OCI-LY3 (cell line): ENCODE results near the gene MLF2.
"Not testable (repeated sequence)": the region's sequence is repeated elsewhere in the genome, so short reads cannot be mapped to it uniquely, and the experiment has no call there.

Experiments
- H2AFZ ChIP-seq: fragments of 200-600, 300-600 bp; shearing (Covaris generic); 2 replicates; pipeline ENCODE4 v1.6.0; 2014; ENCODE audit warnings: antibody characterized with exemption, low read depth, low read length
- H3K27ac ChIP-seq: fragments of 200-600, 300-600 bp; sonication (generic); 2 replicates; pipeline ENCODE4 v1.5.1; 2014; ENCODE audit warnings: mild to moderate bottlenecking, low read length, moderate library complexity, mixed read lengths
- H3K27me3 ChIP-seq: fragments of 200-600, 300-600 bp; sonication (generic); 2 replicates; pipeline ENCODE4 v1.6.1; 2014; ENCODE audit warnings: low read depth, low read length, mixed read lengths
- H3K36me3 ChIP-seq: fragments of 200-600, 300-600 bp; sonication (generic); replicated peaks from 2 replicates; pipeline ENCODE3; 2014; ENCODE audit warnings: low read depth, low read length, mixed read lengths
- H3K4me1 ChIP-seq: fragments of 300-600, 200-600 bp; sonication (generic); 2 replicates; pipeline ENCODE4 v1.6.1; 2014; ENCODE audit warnings: low read length, mixed read lengths
- H3K4me2 ChIP-seq: fragments of 200-600, 300-600 bp; sonication (generic); 2 replicates; pipeline ENCODE4 v1.6.1; 2014; ENCODE audit warnings: low read length, mixed read lengths
- H3K4me3 ChIP-seq: fragments of 300-600, 200-600 bp; sonication (generic); 2 replicates; pipeline ENCODE4 v1.5.1; 2014; ENCODE audit warnings: antibody characterized with exemption, mild to moderate bottlenecking, low read length, moderate library complexity
- H3K79me2 ChIP-seq: fragments of 300-600, 200-600 bp; shearing (Covaris generic); 2 replicates; pipeline ENCODE4 v1.6.1; 2014; ENCODE audit warnings: mild to moderate bottlenecking, low read length, mixed read lengths
- H3K9ac ChIP-seq: fragments of 300-600, 200-600 bp; shearing (Covaris generic); 2 replicates; pipeline ENCODE4 v1.6.0; 2014; ENCODE audit warnings: mild to moderate bottlenecking, low read length, moderate library complexity
- H3K9me3 ChIP-seq: fragments of 200-600, 300-600 bp; shearing (Covaris generic); 2 replicates; pipeline ENCODE4 v1.6.1; 2014; ENCODE audit warnings: low read length, mixed read lengths; ENCODE audit not compliant: insufficient read depth
- H4K20me1 ChIP-seq: fragments of 200-600, 300-600 bp; sonication (generic); 2 replicates; pipeline ENCODE4 v1.6.1; 2016; ENCODE audit warnings: low read length, mixed read lengths; ENCODE audit not compliant: insufficient read depth
- EZH2phosphoT487 ChIP-seq: fragments of 200-600 bp; shearing (Covaris generic); IDR thresholded peaks from 2 replicates; pipeline ENCODE4 v1.6.1; 2018; ENCODE audit warnings: antibody characterized with exemption, mixed run types, low read depth
- TF ChIP-seq, protein P1 (sequence below): fragments of 200-600, 300-600 bp; sonication (generic); IDR thresholded peaks from 2 replicates; pipeline ENCODE4 v1.5.1; 2014; ENCODE audit warnings: antibody characterized with exemption, low read length, low read depth

Gene MLF2

DNA sequence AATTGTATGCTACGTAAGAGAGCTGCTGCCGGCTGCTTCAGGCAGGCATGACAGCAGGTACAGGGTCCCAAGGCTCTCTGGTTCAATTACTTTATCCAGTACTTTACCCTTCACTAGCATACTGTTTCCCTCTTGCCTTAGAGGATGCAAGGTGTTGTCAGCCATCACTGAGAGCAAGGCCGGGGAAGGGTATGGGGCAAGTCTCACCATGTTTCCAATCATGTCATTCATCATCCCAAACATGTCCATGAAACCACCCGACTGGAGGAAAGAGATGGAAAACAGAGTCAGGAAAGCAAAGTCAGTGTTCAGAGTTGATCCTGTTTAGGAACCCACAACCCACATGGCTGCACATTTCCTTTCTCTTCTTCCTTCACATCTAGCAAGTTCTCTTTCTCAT lies 2.4 kb downstream of the MLF2 start:
- Histone ChIP-seq H2AFZ (no peak overlapping the region), H3K4me1 (peaks cover 21% of the 10 kb centered on the region), H3K27me3 (no peaks in the 10 kb centered on the region), H3K4me2 (no peak overlapping the region), H3K79me2 (peaks cover 13% of the 10 kb centered on the region), H3K9ac (no peak overlapping the region), H3K27ac (no peak overlapping the region), H3K4me3 (no peak overlapping the region), H4K20me1 (no peaks in the 10 kb centered on the region), H3K36me3 (peaks cover 51% of the 10 kb centered on the region), H3K9me3 (no peaks in the 10 kb centered on the region)
- TF ChIP-seq EZH2phosphoT487 = no peak
- TF ChIP-seq, protein P1, sequence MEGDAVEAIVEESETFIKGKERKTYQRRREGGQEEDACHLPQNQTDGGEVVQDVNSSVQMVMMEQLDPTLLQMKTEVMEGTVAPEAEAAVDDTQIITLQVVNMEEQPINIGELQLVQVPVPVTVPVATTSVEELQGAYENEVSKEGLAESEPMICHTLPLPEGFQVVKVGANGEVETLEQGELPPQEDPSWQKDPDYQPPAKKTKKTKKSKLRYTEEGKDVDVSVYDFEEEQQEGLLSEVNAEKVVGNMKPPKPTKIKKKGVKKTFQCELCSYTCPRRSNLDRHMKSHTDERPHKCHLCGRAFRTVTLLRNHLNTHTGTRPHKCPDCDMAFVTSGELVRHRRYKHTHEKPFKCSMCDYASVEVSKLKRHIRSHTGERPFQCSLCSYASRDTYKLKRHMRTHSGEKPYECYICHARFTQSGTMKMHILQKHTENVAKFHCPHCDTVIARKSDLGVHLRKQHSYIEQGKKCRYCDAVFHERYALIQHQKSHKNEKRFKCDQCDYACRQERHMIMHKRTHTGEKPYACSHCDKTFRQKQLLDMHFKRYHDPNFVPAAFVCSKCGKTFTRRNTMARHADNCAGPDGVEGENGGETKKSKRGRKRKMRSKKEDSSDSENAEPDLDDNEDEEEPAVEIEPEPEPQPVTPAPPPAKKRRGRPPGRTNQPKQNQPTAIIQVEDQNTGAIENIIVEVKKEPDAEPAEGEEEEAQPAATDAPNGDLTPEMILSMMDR = no peak

- no peak for TF ChIP-seq EZH2phosphoT487
- TF ChIP-seq, protein P1 = no peak
- H3K36me3 ChIP-seq = peaks cover 63% of the 10 kb centered on the region
- H3K4me1 ChIP-seq = peaks cover 20% of the 10 kb centered on the region
These were observed 4.2 kb downstream of the MLF2 start for GRCh38 chr12:6748761-6749160.

GRCh38 chr12:6747216-6747615 lies 5.7 kb downstream of the MLF2 start:
- Histone ChIP-seq H3K4me2 (no peak overlapping the region), H3K9ac (no peak overlapping the region), H3K27ac (no peak overlapping the region), H3K4me3 (no peak overlapping the region), H3K27me3 (no peaks in the 10 kb centered on the region), H3K4me1 (peaks cover 17% of the 10 kb centered on the region), H4K20me1 (no peaks in the 10 kb centered on the region), H2AFZ (no peak overlapping the region), H3K36me3 (peaks cover 63% of the 10 kb centered on the region), H3K9me3 (no peaks in the 10 kb centered on the region), H3K79me2 (peaks cover 7% of the 10 kb centered on the region)
- no peak for TF ChIP-seq EZH2phosphoT487
- TF ChIP-seq, protein P1 = no peak

More at GRCh38 chr12:6748761-6749160, 4.2 kb downstream of the MLF2 start:
- H3K27me3 ChIP-seq = no peaks in the 10 kb centered on the region
- H4K20me1 ChIP-seq = no peaks in the 10 kb centered on the region
- H3K27ac ChIP-seq = no peak overlapping the region
- no peak overlapping the region for H3K4me2 ChIP-seq
- H3K9me3 ChIP-seq = no peaks in the 10 kb centered on the region
- H3K4me3 ChIP-seq = no peak overlapping the region
- no peak overlapping the region for H3K9ac ChIP-seq
- H3K79me2 ChIP-seq = peaks cover 13% of the 10 kb centered on the region
- no peak overlapping the region for H2AFZ ChIP-seq

- no peak overlapping the region for H3K4me3 ChIP-seq
- peak overlapping the region; percentile 65 for H3K27ac ChIP-seq
- H3K4me2 ChIP-seq = peak overlapping the region; percentile 35
- no peaks in the 10 kb centered on the region for H3K9me3 ChIP-seq
- no peak overlapping the region for H2AFZ ChIP-seq
- no peaks in the 10 kb centered on the region for H3K79me2 ChIP-seq
- peak overlapping the region; percentile 27; the same call in 1 of the 2 replicates for H3K9ac ChIP-seq
- TF ChIP-seq, protein P1 = no peak
- no peak for TF ChIP-seq EZH2phosphoT487
- H3K27me3 ChIP-seq = no peaks in the 10 kb centered on the region
- peaks cover 13% of the 10 kb centered on the region for H3K4me1 ChIP-seq
- H3K36me3 ChIP-seq = peaks cover 56% of the 10 kb centered on the region
- no peaks in the 10 kb centered on the region for H4K20me1 ChIP-seq
These were observed 7.0 kb downstream of the MLF2 start for GRCh38 chr12:6745741-6746525.

- peaks cover 13% of the 10 kb centered on the region for H3K4me1 ChIP-seq
- not testable (repeated sequence) for H4K20me1 ChIP-seq, H3K9me3 ChIP-seq, H3K4me2 ChIP-seq, H3K27me3 ChIP-seq, H3K9ac ChIP-seq, H2AFZ ChIP-seq, H3K79me2 ChIP-seq, H3K27ac ChIP-seq, H3K4me3 ChIP-seq
- H3K36me3 ChIP-seq = peaks cover 33% of the 10 kb centered on the region
These were observed 9.6 kb downstream of the MLF2 start for GRCh38 chr12:6743300-6743699.
